H1 (cell line): ENCODE data around the gene MAP2K5.

Experiments
- ASH2L ChIP-seq: fragments of 200-600, 300-600 bp; sonication (generic); IDR thresholded peaks from one replicate; pipeline ENCODE4 v1.7.1; 2017; ENCODE audit warnings: low read length
- CREB1 ChIP-seq: IDR thresholded peaks from 2 replicates; pipeline ENCODE4 v1.6.1; 2012; ENCODE audit warnings: inconsistent platforms
- EZH2 ChIP-seq: fragments of 200-600 bp; sonication (generic); IDR thresholded peaks from 2 replicates; pipeline ENCODE4 v1.7.1; 2012; ENCODE audit warnings: low read depth, mild to moderate bottlenecking, moderate library complexity, low read length, inconsistent platforms; ENCODE audit not compliant: severe bottlenecking
- HDAC2 ChIP-seq, 2 experiments: fragments of 300-600 bp in 1 of 2; sonication (generic) in 1 of 2; IDR thresholded peaks; 2 replicates each; pipeline ENCODE4 v1.6.1; 2011 to 2012; ENCODE audit warnings: low read depth in 2 of 2, low read length in 2 of 2, mild to moderate bottlenecking in 2 of 2, moderate library complexity in 2 of 2, borderline replicate concordance in 1 of 2, inconsistent platforms in 1 of 2
- JUN ChIP-seq: IDR thresholded peaks from 2 replicates; pipeline ENCODE4 v1.6.1; 2011; ENCODE audit warnings: low read depth, mild to moderate bottlenecking, improper control_type of control experiment, low read length
- JUND ChIP-seq: IDR thresholded peaks from 2 replicates; pipeline ENCODE4 v1.6.1; 2011; ENCODE audit warnings: mild to moderate bottlenecking, improper control_type of control experiment, low read length
- POLR2AphosphoS5 ChIP-seq: IDR thresholded peaks from 2 replicates; pipeline ENCODE4 v1.6.1; 2011; ENCODE audit warnings: low read depth, low read length
- SIRT6 ChIP-seq: IDR thresholded peaks from one replicate; pipeline ENCODE4 v1.7.1; 2012; ENCODE audit warnings: low read length, inconsistent platforms
- TF ChIP-seq, protein P1 (sequence below), 3 experiments: IDR thresholded peaks; 1 replicate in 2 of 3; 2 replicates in 1 of 3; pipeline versions ENCODE4 v1.5.1 to v1.6.1; 2011; ENCODE audit warnings: low read length in 3 of 3, mild to moderate bottlenecking in 3 of 3, inconsistent platforms in 2 of 3, low read depth in 1 of 3, moderate library complexity in 1 of 3; ENCODE audit not compliant: insufficient read depth in 1 of 3; ENCODE audit errors: control extremely low read depth in 1 of 3
- TF ChIP-seq, protein P2 (sequence below): IDR thresholded peaks from 2 replicates; pipeline ENCODE4 v1.6.1; 2011; ENCODE audit warnings: low read depth, mild to moderate bottlenecking, low read length; ENCODE audit not compliant: insufficient read depth
- TF ChIP-seq, protein P3 (sequence below): fragments of 300-600 bp; sonication (generic); IDR thresholded peaks from 2 replicates; pipeline ENCODE4 v1.7.1; 2012; ENCODE audit warnings: low read length, moderate library complexity, mild to moderate bottlenecking, inconsistent platforms; ENCODE audit not compliant: insufficient replicate concordance

DNA sequence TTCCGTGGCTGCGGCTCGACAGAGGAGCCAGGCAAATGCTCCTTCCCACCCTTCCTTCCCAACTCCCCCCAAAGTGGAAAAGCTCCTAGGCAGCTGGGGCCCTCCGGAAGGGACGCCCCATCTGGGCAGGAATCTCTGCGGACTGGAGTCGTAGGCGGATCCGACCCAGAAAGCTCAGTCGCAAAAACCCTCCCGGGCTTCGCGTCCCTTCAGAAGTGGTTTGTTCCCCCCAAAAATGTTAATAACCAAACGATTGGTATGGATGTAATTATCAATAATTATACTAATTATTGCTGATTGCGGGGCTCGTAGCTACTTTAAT, 293.6 kb downstream of the MAP2K5 start:
- TF ChIP-seq, protein P1, sequence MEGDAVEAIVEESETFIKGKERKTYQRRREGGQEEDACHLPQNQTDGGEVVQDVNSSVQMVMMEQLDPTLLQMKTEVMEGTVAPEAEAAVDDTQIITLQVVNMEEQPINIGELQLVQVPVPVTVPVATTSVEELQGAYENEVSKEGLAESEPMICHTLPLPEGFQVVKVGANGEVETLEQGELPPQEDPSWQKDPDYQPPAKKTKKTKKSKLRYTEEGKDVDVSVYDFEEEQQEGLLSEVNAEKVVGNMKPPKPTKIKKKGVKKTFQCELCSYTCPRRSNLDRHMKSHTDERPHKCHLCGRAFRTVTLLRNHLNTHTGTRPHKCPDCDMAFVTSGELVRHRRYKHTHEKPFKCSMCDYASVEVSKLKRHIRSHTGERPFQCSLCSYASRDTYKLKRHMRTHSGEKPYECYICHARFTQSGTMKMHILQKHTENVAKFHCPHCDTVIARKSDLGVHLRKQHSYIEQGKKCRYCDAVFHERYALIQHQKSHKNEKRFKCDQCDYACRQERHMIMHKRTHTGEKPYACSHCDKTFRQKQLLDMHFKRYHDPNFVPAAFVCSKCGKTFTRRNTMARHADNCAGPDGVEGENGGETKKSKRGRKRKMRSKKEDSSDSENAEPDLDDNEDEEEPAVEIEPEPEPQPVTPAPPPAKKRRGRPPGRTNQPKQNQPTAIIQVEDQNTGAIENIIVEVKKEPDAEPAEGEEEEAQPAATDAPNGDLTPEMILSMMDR (IDR thresholded peaks at IDR 0.05; ENCODE audit: control extremely low read depth in 1 of 3, insufficient read depth in 1 of 3, low read depth in 1 of 3, low read length in 3 of 3) = no peak
- TF ChIP-seq CREB1 = no peak
- TF ChIP-seq JUND = no peak
- TF ChIP-seq SIRT6 = no peak
- no peak for TF ChIP-seq HDAC2 (IDR thresholded peaks at IDR 0.05; ENCODE audit: borderline replicate concordance in 1 of 2, low read depth in 2 of 2, low read length in 2 of 2)
- no peak for TF ChIP-seq ASH2L
- no peak for TF ChIP-seq JUN
- no peak for TF ChIP-seq POLR2AphosphoS5
- TF ChIP-seq EZH2 = no peak
- TF ChIP-seq, protein P2, sequence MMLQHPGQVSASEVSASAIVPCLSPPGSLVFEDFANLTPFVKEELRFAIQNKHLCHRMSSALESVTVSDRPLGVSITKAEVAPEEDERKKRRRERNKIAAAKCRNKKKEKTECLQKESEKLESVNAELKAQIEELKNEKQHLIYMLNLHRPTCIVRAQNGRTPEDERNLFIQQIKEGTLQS = no peak
- TF ChIP-seq, protein P3, sequence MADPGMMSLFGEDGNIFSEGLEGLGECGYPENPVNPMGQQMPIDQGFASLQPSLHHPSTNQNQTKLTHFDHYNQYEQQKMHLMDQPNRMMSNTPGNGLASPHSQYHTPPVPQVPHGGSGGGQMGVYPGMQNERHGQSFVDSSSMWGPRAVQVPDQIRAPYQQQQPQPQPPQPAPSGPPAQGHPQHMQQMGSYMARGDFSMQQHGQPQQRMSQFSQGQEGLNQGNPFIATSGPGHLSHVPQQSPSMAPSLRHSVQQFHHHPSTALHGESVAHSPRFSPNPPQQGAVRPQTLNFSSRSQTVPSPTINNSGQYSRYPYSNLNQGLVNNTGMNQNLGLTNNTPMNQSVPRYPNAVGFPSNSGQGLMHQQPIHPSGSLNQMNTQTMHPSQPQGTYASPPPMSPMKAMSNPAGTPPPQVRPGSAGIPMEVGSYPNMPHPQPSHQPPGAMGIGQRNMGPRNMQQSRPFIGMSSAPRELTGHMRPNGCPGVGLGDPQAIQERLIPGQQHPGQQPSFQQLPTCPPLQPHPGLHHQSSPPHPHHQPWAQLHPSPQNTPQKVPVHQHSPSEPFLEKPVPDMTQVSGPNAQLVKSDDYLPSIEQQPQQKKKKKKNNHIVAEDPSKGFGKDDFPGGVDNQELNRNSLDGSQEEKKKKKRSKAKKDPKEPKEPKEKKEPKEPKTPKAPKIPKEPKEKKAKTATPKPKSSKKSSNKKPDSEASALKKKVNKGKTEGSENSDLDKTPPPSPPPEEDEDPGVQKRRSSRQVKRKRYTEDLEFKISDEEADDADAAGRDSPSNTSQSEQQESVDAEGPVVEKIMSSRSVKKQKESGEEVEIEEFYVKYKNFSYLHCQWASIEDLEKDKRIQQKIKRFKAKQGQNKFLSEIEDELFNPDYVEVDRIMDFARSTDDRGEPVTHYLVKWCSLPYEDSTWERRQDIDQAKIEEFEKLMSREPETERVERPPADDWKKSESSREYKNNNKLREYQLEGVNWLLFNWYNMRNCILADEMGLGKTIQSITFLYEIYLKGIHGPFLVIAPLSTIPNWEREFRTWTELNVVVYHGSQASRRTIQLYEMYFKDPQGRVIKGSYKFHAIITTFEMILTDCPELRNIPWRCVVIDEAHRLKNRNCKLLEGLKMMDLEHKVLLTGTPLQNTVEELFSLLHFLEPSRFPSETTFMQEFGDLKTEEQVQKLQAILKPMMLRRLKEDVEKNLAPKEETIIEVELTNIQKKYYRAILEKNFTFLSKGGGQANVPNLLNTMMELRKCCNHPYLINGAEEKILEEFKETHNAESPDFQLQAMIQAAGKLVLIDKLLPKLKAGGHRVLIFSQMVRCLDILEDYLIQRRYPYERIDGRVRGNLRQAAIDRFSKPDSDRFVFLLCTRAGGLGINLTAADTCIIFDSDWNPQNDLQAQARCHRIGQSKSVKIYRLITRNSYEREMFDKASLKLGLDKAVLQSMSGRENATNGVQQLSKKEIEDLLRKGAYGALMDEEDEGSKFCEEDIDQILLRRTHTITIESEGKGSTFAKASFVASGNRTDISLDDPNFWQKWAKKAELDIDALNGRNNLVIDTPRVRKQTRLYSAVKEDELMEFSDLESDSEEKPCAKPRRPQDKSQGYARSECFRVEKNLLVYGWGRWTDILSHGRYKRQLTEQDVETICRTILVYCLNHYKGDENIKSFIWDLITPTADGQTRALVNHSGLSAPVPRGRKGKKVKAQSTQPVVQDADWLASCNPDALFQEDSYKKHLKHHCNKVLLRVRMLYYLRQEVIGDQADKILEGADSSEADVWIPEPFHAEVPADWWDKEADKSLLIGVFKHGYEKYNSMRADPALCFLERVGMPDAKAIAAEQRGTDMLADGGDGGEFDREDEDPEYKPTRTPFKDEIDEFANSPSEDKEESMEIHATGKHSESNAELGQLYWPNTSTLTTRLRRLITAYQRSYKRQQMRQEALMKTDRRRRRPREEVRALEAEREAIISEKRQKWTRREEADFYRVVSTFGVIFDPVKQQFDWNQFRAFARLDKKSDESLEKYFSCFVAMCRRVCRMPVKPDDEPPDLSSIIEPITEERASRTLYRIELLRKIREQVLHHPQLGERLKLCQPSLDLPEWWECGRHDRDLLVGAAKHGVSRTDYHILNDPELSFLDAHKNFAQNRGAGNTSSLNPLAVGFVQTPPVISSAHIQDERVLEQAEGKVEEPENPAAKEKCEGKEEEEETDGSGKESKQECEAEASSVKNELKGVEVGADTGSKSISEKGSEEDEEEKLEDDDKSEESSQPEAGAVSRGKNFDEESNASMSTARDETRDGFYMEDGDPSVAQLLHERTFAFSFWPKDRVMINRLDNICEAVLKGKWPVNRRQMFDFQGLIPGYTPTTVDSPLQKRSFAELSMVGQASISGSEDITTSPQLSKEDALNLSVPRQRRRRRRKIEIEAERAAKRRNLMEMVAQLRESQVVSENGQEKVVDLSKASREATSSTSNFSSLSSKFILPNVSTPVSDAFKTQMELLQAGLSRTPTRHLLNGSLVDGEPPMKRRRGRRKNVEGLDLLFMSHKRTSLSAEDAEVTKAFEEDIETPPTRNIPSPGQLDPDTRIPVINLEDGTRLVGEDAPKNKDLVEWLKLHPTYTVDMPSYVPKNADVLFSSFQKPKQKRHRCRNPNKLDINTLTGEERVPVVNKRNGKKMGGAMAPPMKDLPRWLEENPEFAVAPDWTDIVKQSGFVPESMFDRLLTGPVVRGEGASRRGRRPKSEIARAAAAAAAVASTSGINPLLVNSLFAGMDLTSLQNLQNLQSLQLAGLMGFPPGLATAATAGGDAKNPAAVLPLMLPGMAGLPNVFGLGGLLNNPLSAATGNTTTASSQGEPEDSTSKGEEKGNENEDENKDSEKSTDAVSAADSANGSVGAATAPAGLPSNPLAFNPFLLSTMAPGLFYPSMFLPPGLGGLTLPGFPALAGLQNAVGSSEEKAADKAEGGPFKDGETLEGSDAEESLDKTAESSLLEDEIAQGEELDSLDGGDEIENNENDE = no peak
